ENCODE data around the gene DPP3.

DPP3 gene

GRCh38 chr11:66470015-66470414 is 10.2 kb upstream of the DPP3 start:
- DNase-seq = no peak
- ATAC-seq = no peak
- no peaks in the 10 kb centered on the region for H3K9me3 Mint-ChIP-seq
- H3K36me3 Mint-ChIP-seq (ENCODE audit: low read depth) = no peaks in the 10 kb centered on the region
- H3K27me3 Mint-ChIP-seq = no peaks in the 10 kb centered on the region
- no peak overlapping the region for H3K27ac Mint-ChIP-seq
- peaks cover 38% of the 10 kb centered on the region for H3K4me1 Mint-ChIP-seq
- H3K4me3 Mint-ChIP-seq = no peak overlapping the region

DNA sequence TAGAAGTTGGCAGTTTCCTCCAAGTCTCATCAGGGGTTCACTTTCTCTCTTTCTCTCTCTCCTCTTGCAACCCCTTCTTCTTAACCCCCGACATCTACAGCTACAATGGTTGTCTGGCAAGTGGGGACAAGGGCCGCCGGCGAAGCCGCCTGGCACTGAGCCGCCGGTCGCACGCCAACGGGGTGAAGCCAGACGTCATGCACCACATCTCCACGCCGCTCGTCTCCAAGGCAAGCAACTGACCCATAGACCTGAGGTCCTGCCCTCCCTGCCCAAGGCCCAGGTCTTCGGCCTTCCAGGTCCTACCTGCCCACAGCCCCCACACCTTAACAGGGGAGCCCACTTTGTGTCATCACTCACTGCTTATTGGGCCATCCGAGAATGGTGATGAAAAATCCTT is 9.1 kb upstream of the DPP3 start:
- no peaks in the 10 kb centered on the region for H3K36me3 Mint-ChIP-seq (ENCODE audit: low read depth)
- H3K4me1 Mint-ChIP-seq = peaks cover 26% of the 10 kb centered on the region
- ATAC-seq (no peak), DNase-seq (no peak)
- no peaks in the 10 kb centered on the region for H3K9me3 Mint-ChIP-seq
- H3K27ac Mint-ChIP-seq = no peak overlapping the region
- H3K27me3 Mint-ChIP-seq = no peaks in the 10 kb centered on the region
- no peak overlapping the region for H3K4me3 Mint-ChIP-seq

GRCh38 chr11:66472054-66472453 is 8.2 kb upstream of the DPP3 start:
- H3K4me3 Mint-ChIP-seq = no peak overlapping the region
- ATAC-seq (no peak), DNase-seq (no peak)
- no peak overlapping the region for H3K27ac Mint-ChIP-seq
- no peaks in the 10 kb centered on the region for H3K9me3 Mint-ChIP-seq
- no peaks in the 10 kb centered on the region for H3K36me3 Mint-ChIP-seq (ENCODE audit: low read depth)
- H3K27me3 Mint-ChIP-seq = no peaks in the 10 kb centered on the region
- peaks cover 22% of the 10 kb centered on the region for H3K4me1 Mint-ChIP-seq

- no peak for DNase-seq
- Mint-ChIP-seq H3K4me3 (no peak overlapping the region), H3K9me3 (no peaks in the 10 kb centered on the region), H3K36me3 (ENCODE audit: low read depth) (no peaks in the 10 kb centered on the region), H3K27ac (no peak overlapping the region), H3K27me3 (no peaks in the 10 kb centered on the region), H3K4me1 (peaks cover 14% of the 10 kb centered on the region)
- ATAC-seq = no peak
Observed at GRCh38 chr11:66473167-66473566, 7.1 kb upstream of the DPP3 start.

DNA sequence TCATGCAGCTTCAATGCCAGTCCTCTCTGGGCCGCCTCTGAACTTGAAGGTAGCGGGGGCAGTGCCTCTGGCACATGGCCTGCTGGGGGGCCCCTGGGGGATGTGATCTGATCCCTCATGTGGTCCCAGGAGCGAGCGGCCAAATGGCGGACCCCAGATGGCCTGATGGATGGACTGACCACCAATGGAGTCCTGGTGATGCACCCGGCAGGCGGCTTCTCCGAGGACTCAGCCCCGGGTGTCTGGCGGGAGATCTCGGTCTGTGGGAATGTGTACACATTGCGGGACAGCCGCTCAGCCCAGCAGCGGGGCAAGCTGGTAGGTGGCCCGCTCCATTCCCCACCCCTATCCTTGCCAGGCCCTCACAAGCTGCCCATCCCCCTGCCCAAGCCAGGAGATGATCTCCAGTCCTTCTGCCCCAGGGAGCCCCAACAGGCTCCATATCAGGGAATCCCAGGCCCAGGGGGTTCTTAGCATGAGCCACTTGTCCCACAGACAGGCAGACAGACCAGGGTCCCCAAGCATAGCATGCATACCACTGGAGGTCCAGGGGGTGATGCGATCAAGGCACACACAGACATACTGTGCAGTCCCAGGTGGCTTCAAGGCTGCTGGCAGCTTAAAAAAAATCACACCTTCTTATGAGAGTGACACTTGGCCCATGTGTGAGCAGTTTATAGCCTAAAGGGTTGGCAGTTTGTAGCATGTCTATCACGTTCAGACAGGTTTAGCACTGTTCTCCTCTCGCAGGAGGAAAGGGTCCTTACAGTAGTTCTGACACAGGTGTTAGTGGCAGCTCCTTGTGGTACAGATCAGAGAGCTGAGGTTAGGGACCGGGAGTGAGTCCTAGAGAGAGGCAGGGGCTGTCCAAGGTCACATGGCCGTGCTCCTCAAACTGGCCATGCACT is 6.4 kb upstream of the DPP3 start:
- Mint-ChIP-seq H3K4me3 (no peak overlapping the region), H3K27me3 (no peaks in the 10 kb centered on the region), H3K36me3 (ENCODE audit: low read depth) (no peaks in the 10 kb centered on the region), H3K27ac (no peak overlapping the region), H3K4me1 (peaks cover 13% of the 10 kb centered on the region), H3K9me3 (no peaks in the 10 kb centered on the region)
- no peak for ATAC-seq
- DNase-seq = no peak

- Mint-ChIP-seq H3K4me1 (peaks cover 14% of the 10 kb centered on the region), H3K36me3 (ENCODE audit: low read depth) (no peaks in the 10 kb centered on the region), H3K4me3 (no peak overlapping the region), H3K9me3 (no peaks in the 10 kb centered on the region), H3K27me3 (no peaks in the 10 kb centered on the region), H3K27ac (no peak overlapping the region)
- DNase-seq = no peak
- no peak for ATAC-seq
Observed at GRCh38 chr11:66475349-66476172, 4.7 kb upstream of the DPP3 start.

GRCh38 chr11:66476173-66476840 is 3.9 kb upstream of the DPP3 start:
- Mint-ChIP-seq H3K4me3 (no peak overlapping the region), H3K9me3 (no peaks in the 10 kb centered on the region), H3K4me1 (peaks cover 15% of the 10 kb centered on the region), H3K27me3 (no peaks in the 10 kb centered on the region), H3K36me3 (ENCODE audit: low read depth) (no peaks in the 10 kb centered on the region), H3K27ac (no peak overlapping the region)
- ATAC-seq (no peak), DNase-seq (no peak)

DNA sequence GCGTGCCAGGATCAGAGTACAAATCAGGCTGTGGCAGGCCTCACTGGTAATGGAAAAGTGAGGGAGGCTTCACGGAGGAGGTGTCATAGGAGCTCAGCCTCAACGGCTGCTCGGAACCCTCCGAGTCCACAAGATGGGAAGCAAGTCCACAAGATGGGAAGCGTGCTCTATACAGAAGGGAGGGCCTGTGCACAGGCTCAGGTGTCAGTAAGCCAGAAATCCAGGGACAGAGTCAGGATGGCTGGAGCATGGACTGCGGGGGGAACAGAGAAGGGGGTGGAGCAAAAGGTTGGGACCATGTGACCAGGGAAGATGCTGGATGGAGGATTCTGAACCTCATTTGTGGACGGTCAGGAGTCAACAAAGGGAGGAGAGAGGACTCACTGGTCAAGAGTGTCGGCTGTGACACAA is 3.4 kb upstream of the DPP3 start:
- no peak overlapping the region for H3K27ac Mint-ChIP-seq
- no peak for ATAC-seq
- DNase-seq = no peak
- H3K36me3 Mint-ChIP-seq (ENCODE audit: low read depth) = no peaks in the 10 kb centered on the region
- H3K9me3 Mint-ChIP-seq = no peaks in the 10 kb centered on the region
- H3K27me3 Mint-ChIP-seq = no peaks in the 10 kb centered on the region
- no peak overlapping the region for H3K4me3 Mint-ChIP-seq
- peaks cover 17% of the 10 kb centered on the region for H3K4me1 Mint-ChIP-seq

DNA sequence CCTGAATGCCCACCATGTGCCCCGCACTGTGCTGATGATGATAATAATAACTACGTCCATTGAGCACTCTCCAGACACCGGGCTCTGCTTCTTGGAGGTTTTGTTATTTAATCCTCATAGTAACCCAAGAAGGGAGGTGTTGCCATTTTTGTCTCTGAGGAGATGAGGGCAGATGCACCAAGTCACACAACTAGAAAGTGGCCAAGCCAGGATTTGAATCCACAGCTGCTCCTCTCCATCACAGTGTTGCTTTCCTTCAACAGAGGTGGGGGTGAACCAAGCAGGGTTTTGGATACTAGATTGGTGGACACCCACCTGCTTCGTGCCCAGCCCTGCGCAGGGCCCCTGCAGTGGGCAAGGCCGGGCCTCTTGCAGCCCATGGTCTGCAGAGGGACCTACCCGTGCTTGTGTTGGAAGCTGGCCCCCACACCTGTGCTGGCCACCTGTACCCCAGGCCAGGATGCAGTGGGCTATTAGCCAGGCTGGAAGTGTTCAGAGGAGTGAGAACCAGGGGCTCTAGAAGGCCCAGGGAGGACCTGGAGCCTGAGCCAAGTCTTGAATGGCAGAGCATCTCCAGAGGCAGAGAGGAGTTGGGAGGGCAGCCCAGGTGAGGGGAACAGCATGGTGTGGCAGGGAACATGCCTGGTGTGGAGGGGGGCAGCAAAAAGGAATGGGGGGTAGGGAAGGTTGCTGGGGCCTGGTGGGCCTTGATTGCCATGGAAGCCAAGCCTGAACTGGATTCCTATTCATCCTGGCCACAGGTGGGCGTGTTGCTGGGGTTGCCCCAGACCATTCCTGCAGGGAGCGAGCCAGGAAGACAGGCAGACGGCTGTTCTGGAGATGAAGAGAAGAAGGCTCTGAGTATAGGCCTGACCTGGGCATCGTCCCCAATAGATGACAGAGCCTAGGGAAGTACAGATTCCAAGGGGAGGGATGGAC is 2.7 kb upstream of the DPP3 start:
- Mint-ChIP-seq H3K36me3 (ENCODE audit: low read depth) (peaks cover 1% of the 10 kb centered on the region), H3K9me3 (no peaks in the 10 kb centered on the region), H3K4me3 (no peak overlapping the region)

DNA sequence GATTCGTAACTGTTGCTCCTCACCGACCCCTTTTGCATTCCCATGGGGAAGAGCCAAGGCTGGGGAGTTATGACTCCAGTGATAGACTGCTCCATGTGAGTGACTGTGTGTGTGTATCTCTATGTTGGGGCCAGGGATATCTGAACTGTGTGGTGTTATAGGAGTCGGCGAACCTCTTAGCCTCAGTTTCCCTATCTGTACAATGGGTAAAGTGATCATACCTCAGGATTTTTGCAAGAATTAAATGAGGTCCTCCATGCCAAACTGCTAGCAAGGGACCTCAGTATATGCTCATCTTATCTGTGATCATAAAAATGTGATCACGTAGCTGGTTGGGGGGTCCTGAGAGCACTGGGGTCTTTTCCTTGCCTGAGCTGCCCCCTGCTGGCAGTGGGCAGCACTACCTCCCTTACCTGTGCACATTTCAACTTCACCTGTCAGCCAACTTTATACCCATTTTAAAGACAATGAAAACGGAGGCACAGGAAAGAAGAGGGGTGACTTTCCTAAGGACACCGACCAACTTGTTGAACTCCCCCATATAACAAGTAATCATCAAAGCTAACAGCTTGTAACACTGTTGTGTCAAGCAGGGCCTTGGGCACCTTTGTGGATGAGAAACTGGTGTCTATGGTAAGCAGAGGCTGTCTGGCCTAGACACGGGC is 1.4 kb upstream of the DPP3 start:
- H3K27me3 Mint-ChIP-seq = no peaks in the 10 kb centered on the region
- DNase-seq (peak; percentile 63), ATAC-seq (no peak)
- H3K4me1 Mint-ChIP-seq = peaks cover 26% of the 10 kb centered on the region
- H3K36me3 Mint-ChIP-seq (ENCODE audit: low read depth) = peaks cover 3% of the 10 kb centered on the region
- peak overlapping the region; percentile 84 for H3K27ac Mint-ChIP-seq
- H3K4me3 Mint-ChIP-seq = peak overlapping the region; percentile 88
- no peaks in the 10 kb centered on the region for H3K9me3 Mint-ChIP-seq

More for the DNA sequence above, 2.7 kb upstream of the DPP3 start:
- ATAC-seq (no peak), DNase-seq (no peak)
- Mint-ChIP-seq H3K27ac (no peak overlapping the region), H3K4me1 (peaks cover 21% of the 10 kb centered on the region), H3K27me3 (no peaks in the 10 kb centered on the region)

DNA sequence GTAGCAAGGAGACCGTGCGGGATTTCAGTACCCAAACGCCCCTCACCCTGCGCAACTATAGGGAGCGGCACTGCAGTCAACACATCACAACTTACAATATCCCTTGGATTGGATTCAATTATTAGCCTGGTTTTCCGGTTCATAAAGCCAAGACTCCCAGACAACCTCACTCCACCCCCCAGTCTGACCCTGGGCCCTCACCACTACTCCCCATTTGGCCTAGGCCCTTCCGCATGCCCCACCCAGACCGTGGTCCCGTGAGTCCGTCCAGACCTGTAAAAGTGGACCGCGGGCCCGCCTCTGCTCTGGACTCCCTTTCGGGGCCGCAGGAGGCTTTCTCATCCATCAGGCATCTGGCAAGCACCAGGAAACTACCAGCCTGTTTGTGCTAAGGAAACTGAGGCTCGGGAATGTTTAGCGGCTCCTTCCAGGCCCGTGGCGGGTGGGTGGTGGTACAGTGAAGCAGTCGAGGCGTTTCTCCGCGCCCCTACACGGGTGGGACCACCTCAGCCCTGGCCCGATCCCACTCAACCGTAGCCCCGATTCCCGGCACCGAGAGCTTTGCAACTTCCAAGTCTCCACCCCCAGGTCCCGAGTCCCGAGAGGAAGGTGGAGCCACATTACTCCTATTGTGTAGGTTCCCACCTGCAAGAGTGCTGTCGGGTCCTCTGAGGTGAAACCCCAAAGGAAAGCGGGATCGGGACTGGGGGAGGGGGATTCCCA is 679 bp upstream of the DPP3 start:
- Mint-ChIP-seq H3K9me3 (no peaks in the 10 kb centered on the region), H3K36me3 (ENCODE audit: low read depth) (peaks cover 4% of the 10 kb centered on the region), H3K27me3 (no peaks in the 10 kb centered on the region), H3K4me3 (peak overlapping the region; percentile 88), H3K4me1 (peaks cover 26% of the 10 kb centered on the region), H3K27ac (peak overlapping the region; percentile 84)
- no peak for ATAC-seq
- DNase-seq = peak; percentile 23

DNA sequence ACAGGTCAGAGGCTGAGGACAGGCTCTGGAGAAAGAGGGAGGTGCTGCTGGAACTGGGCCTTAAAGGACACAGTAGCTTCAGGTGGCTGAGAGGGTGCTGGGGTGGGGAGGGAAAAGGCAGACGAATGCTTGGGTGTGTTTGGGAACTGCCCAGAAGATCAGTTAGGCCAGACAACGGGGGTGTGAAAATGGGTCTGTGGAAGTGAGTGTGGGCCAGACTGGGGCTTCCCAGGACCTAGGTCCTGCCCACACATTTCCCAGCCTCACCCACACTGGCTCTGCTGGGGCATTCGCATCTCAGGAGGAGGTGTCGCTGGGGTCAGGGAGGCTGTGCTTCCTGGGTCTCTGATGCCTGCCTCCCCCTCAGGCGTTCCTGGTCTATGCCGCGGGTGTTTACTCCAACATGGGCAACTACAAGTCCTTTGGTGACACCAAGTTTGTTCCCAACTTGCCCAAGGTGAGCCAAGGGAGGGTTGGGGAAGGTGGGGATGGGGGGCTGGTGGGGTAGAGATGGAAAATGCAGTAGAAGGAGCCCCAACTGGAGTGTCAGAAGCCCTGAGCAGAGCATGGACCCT is 4.7 kb downstream of the DPP3 start:
- H3K9me3 Mint-ChIP-seq = no peaks in the 10 kb centered on the region
- no peak overlapping the region for H3K27ac Mint-ChIP-seq
- peaks cover 13% of the 10 kb centered on the region for H3K36me3 Mint-ChIP-seq (ENCODE audit: low read depth)
- no peaks in the 10 kb centered on the region for H3K27me3 Mint-ChIP-seq
- peaks cover 19% of the 10 kb centered on the region for H3K4me1 Mint-ChIP-seq
- DNase-seq (no peak), ATAC-seq (no peak)
- H3K4me3 Mint-ChIP-seq = no peak overlapping the region

DNA sequence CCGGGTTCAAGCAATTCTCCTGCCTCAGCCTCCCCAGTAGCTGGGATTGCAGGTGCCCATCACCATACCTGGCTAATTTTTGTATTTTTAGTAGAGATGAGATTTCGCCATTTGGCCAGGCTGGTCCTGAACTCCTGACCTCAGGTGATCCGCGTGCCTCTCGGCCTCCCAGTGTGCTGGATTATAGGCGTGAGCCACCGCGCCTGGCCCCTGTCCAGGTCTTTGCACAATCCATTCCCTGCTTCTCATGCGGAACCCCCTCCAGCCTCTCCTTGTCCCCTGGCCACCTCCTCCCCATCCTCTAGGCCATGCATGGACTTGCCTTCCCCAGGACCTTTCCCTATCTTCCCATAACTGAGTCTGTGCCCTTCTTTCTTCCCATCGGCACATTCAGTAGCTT is 8.7 kb downstream of the DPP3 start:
- ATAC-seq (no peak), DNase-seq (no peak)
- Mint-ChIP-seq H3K27me3 (no peaks in the 10 kb centered on the region), H3K9me3 (no peaks in the 10 kb centered on the region), H3K36me3 (ENCODE audit: low read depth) (peaks cover 16% of the 10 kb centered on the region), H3K4me1 (no peaks in the 10 kb centered on the region), H3K27ac (no peak overlapping the region), H3K4me3 (no peak overlapping the region)
